Smooth muscle cell (in vitro differentiated cells): ENCODE measurements around the gene SRP54. TPM values are rescaled to one million over a fixed set of nuclear protein-coding genes. Genes with fewer than 3 reads are reported as not detected.

ENCODE experiments used
- DNase-seq: peaks from one replicate; lab custom pipeline; 2025; ENCODE audit not compliant: unreplicated experiment; lab: John Stamatoyannopoulos, UW
- H2AFZ ChIP-seq: fragments of 200-600 bp; sonication (generic); 2 replicates; pipeline ENCODE4 v1.6.0; 2016; ENCODE audit warnings: antibody characterized with exemption, low read depth, mild to moderate bottlenecking
- H3F3A ChIP-seq: fragments of 200-600 bp; sonication (generic); 2 replicates; pipeline ENCODE4 v1.6.0; 2017; ENCODE audit warnings: antibody characterized with exemption, low read depth
- H3K27ac ChIP-seq: fragments of 200-600 bp; sonication (generic); 2 replicates; pipeline ENCODE4 v1.5.1; 2016; ENCODE audit warnings: low read depth, mild to moderate bottlenecking
- H3K27me3 ChIP-seq: fragments of 200-600 bp; sonication (generic); 2 replicates; pipeline ENCODE4 v1.6.1; 2016; ENCODE audit warnings: low read depth, mild to moderate bottlenecking
- H3K36me3 ChIP-seq: fragments of 200-600 bp; sonication (generic); 2 replicates; pipeline ENCODE4 v1.5.1; 2016; ENCODE audit warnings: low read depth
- H3K4me1 ChIP-seq: fragments of 200-600 bp; sonication (generic); 2 replicates; pipeline ENCODE4 v1.5.1; 2016; ENCODE audit warnings: low read depth
- H3K4me2 ChIP-seq: fragments of 200-600 bp; sonication (generic); 2 replicates; pipeline ENCODE4 v1.6.0; 2016; ENCODE audit warnings: mild to moderate bottlenecking
- H3K4me3 ChIP-seq: fragments of 200-600 bp; sonication (generic); 2 replicates; pipeline ENCODE4 v1.5.1; 2016; ENCODE audit warnings: mild to moderate bottlenecking
- H3K79me2 ChIP-seq: fragments of 200-600 bp; sonication (generic); 2 replicates; pipeline ENCODE4 v1.6.0; 2016; ENCODE audit warnings: low read depth, mild to moderate bottlenecking
- H3K9ac ChIP-seq: fragments of 200-600 bp; sonication (generic); 2 replicates; pipeline ENCODE4 v1.6.0; 2016; ENCODE audit warnings: low read depth
- H3K9me3 ChIP-seq: fragments of 200-600 bp; sonication (generic); replicated peaks from 2 replicates; pipeline ENCODE4 v1.5.1; 2016; ENCODE audit warnings: low read depth
- H4K20me1 ChIP-seq: fragments of 200-600 bp; sonication (generic); 2 replicates; pipeline ENCODE4 v1.6.0; 2016; ENCODE audit warnings: low read depth
- CTCF ChIP-seq: fragments of 200-600 bp; sonication (generic); IDR thresholded peaks from 2 replicates; pipeline ENCODE4 v1.5.1; 2017; ENCODE audit warnings: borderline replicate concordance, mild to moderate bottlenecking, antibody characterized with exemption; ENCODE audit not compliant: insufficient read depth, poor library complexity, severe bottlenecking
- WGBS: methylation state at CpG from one replicate; pipeline ENCODE4 v1.1.7; 2016; ENCODE audit warnings: low lambda C conversion rate; 5-methylcytosine and 5-hydroxymethylcytosine counted together
- polyA plus RNA-seq: library from polyadenylated mRNA; unstranded; fragments of >200 nt; fragmentation: Nextera tagmentation; extraction: Ambion mirVana; gene quantifications from 2 replicates; pipeline ENCODE4 v1.2.1, GENCODE V29; 2016
- total RNA-seq: library from RNA; depleted of rRNA; stranded (reverse); fragments of >200 nt; gene quantifications from 2 replicates; pipeline ENCODE4 v1.2.3, GENCODE V29; 2014

Gene SRP54
- total and polyA plus RNA-seq, 2 experiments from 2014 or later: 76.4 to 111 TPM

GRCh38 chr14:34937442-34937841 lies 45.4 kb upstream of the SRP54 start:
- H3K4me2 ChIP-seq: no peak overlapping the region
- H3K79me2 ChIP-seq: no peaks in the 10 kb centered on the region
- no peaks in the 10 kb centered on the region for H3K27me3 ChIP-seq
- no peaks in the 10 kb centered on the region for H3K36me3 ChIP-seq
- H3K9ac ChIP-seq: no peak overlapping the region
- H3K27ac ChIP-seq: no peak overlapping the region
- no peak for DNase-seq
- H4K20me1 ChIP-seq: no peaks in the 10 kb centered on the region
- H3K9me3 ChIP-seq: no peaks in the 10 kb centered on the region
- no peak for TF ChIP-seq CTCF
- no peak overlapping the region for H2AFZ ChIP-seq
- H3K4me1 ChIP-seq: no peaks in the 10 kb centered on the region
- no peak overlapping the region for H3K4me3 ChIP-seq
- H3F3A ChIP-seq: no peaks in the 10 kb centered on the region
- WGBS: 94% methylated on average over 6 of the region's 6 CpGs

DNA sequence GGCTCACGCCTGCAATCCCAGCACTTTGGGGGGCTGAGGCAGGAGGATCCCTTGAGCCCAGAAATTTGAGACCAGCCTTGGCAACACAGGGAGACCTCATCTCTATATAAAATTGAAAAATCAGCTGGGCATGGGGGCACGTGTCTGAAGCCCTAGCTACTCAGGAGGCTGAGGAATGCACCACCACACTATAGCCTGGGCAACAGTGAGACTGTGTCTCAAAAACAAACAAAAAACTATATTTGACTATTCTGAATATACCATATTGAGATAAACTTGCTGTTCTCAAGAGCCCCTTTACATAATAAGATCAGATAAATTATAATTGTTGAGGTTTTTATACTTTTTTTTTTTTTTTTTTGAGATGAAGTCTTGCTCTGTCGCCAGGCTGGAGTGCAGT lies 44.9 kb upstream of the SRP54 start:
- H3K4me2 ChIP-seq: no peak overlapping the region

GRCh38 chr14:34943506-34943905 lies 39.3 kb upstream of the SRP54 start:
- TF ChIP-seq CTCF: no peak
- H3K4me1 ChIP-seq: no peaks in the 10 kb centered on the region
- no peak for DNase-seq

More for the DNA sequence above, 44.9 kb upstream of the SRP54 start:
- no peak overlapping the region for H3K27ac ChIP-seq
- H3K36me3 ChIP-seq: no peaks in the 10 kb centered on the region
- H2AFZ ChIP-seq: no peak overlapping the region
- no peaks in the 10 kb centered on the region for H4K20me1 ChIP-seq
- no peak overlapping the region for H3K9ac ChIP-seq
- H3K4me3 ChIP-seq: no peak overlapping the region
- no peaks in the 10 kb centered on the region for H3F3A ChIP-seq
- no peak for TF ChIP-seq CTCF
- H3K79me2 ChIP-seq: no peaks in the 10 kb centered on the region
- DNase-seq: no peak
- H3K9me3 ChIP-seq: no peaks in the 10 kb centered on the region
- H3K4me1 ChIP-seq: no peaks in the 10 kb centered on the region
- H3K27me3 ChIP-seq: no peaks in the 10 kb centered on the region
- WGBS: 96% methylated on average over 3 of the region's 3 CpGs

GRCh38 chr14:34944744-34945143 lies 38.0 kb upstream of the SRP54 start:
- Histone ChIP-seq H3K4me3 (no peak overlapping the region), H3K4me1 (no peaks in the 10 kb centered on the region), H3K4me2 (no peak overlapping the region), H3K9me3 (no peaks in the 10 kb centered on the region), H3F3A (no peaks in the 10 kb centered on the region), H2AFZ (no peak overlapping the region), H3K27me3 (no peaks in the 10 kb centered on the region), H3K79me2 (no peaks in the 10 kb centered on the region), H3K9ac (no peak overlapping the region), H3K36me3 (no peaks in the 10 kb centered on the region), H3K27ac (no peak overlapping the region), H4K20me1 (no peaks in the 10 kb centered on the region)
- TF ChIP-seq CTCF: no peak
- no peak for DNase-seq
- WGBS: 94% methylated on average over 7 of the region's 7 CpGs

More at GRCh38 chr14:34943506-34943905, 39.3 kb upstream of the SRP54 start:
- Histone ChIP-seq H3F3A (no peaks in the 10 kb centered on the region), H3K27ac (no peak overlapping the region), H3K4me3 (no peak overlapping the region), H3K79me2 (no peaks in the 10 kb centered on the region), H2AFZ (no peak overlapping the region), H3K9ac (no peak overlapping the region), H3K4me2 (no peak overlapping the region), H3K36me3 (no peaks in the 10 kb centered on the region), H4K20me1 (no peaks in the 10 kb centered on the region), H3K9me3 (no peaks in the 10 kb centered on the region), H3K27me3 (no peaks in the 10 kb centered on the region)
